Measurements from ENCODE around the gene SPRR1B. TPM values are rescaled to one million over a fixed set of nuclear protein-coding genes. Genes with fewer than 3 reads are reported as not detected.

The SPRR1B gene
- total RNA-seq, 6 experiments from 2014 or later, result not detected

DNA sequence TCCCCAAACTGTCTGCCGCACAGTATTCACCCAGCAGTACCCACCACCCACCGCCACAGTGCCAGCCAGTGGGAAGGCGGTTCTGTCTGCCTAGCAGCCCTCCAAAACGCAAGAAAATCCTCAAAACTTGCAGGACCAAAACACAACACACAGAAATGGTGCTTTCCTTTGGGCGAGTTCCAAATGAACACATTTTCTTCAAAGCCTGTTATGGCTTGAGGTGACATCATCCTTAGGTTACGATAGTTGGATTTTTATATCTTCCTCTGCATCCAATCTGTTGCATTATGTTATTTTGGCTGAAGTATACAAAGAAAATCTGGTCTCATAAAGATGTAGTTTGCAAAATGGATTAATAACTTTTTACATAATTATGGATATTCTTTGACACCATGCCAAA, 37.8 kb upstream of the SPRR1B start:
- DNase-seq (no peak), ATAC-seq (no peak)
- TF ChIP-seq POLR2A (IDR thresholded peaks at IDR 0.05), result no peak
- no peak for TF ChIP-seq CTCF (IDR thresholded peaks at IDR 0.05)
- Histone ChIP-seq H3K4me3 (no peak overlapping the region), H3K4me1 (no peaks in the 10 kb centered on the region), H3K27me3 (no peaks in the 10 kb centered on the region), H3K9me3 (no peaks in the 10 kb centered on the region), H3K27ac (no peak overlapping the region), H3K36me3 (no peaks in the 10 kb centered on the region)
- WGBS (ENCODE audit: insufficient coverage, low coverage, low lambda C conversion rate, missing lambda C conversion rate), result 79% methylated on average over 6 of the region's 6 CpGs
- intact Hi-C loops (cut with DNase I), result no loop called here

GRCh38 chr1:152995842-152996241, 35.2 kb upstream of the SPRR1B start:
- no peak for ATAC-seq
- no peak overlapping the region for H3K4me3 ChIP-seq
- H3K36me3 ChIP-seq, result no peaks in the 10 kb centered on the region
- H3K4me1 ChIP-seq, result no peaks in the 10 kb centered on the region
- no peaks in the 10 kb centered on the region for H3K27me3 ChIP-seq
- no peak overlapping the region for H3K27ac ChIP-seq
- TF ChIP-seq CTCF (IDR thresholded peaks at IDR 0.05) (no peak), POLR2A (IDR thresholded peaks at IDR 0.05) (no peak)
- no peak for DNase-seq
- 17% methylated on average over 1 of the region's 1 CpG for WGBS (ENCODE audit: insufficient coverage, low coverage, low lambda C conversion rate, missing lambda C conversion rate)
- H3K9me3 ChIP-seq, result no peaks in the 10 kb centered on the region
- intact Hi-C loops (cut with DNase I), result no loop called here

GRCh38 chr1:152996633-152997400, 34.2 kb upstream of the SPRR1B start:
- Histone ChIP-seq H3K27me3 (no peaks in the 10 kb centered on the region), H3K4me1 (no peaks in the 10 kb centered on the region), H3K9me3 (no peaks in the 10 kb centered on the region), H3K4me3 (no peak overlapping the region), H3K36me3 (no peaks in the 10 kb centered on the region), H3K27ac (no peak overlapping the region)
- TF ChIP-seq POLR2A (IDR thresholded peaks at IDR 0.05), result no peak
- TF ChIP-seq CTCF (IDR thresholded peaks at IDR 0.05), result no peak
- DNase-seq (no peak), ATAC-seq (no peak)
- 18% methylated on average over 5 of the region's 5 CpGs for WGBS (ENCODE audit: insufficient coverage, low coverage, low lambda C conversion rate, missing lambda C conversion rate)
- intact Hi-C loops (cut with DNase I), result no loop called here

DNA sequence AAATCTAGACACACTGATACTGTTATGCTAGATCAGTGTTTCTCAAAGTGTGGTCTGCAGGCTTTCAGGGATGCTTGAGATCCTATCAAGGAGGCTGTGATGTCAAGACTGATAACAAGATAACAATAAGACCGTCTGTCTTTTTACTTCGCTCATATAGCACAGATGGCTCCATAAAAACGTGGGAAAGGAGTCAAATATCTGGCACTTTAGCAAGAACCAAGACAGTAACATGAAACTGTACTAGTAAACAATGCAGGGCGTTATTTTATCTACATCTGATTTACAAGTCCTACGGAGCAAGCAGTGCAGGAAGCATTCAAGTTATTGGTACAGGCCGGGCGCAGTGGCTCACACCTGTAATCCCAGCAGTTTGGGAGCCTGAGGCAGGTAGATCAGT, 33.1 kb upstream of the SPRR1B start:
- H3K4me1 ChIP-seq, result no peaks in the 10 kb centered on the region
- intact Hi-C loops (cut with DNase I), result no loop called here
- H3K4me3 ChIP-seq, result no peak overlapping the region
- H3K27me3 ChIP-seq, result no peaks in the 10 kb centered on the region
- H3K9me3 ChIP-seq, result no peaks in the 10 kb centered on the region
- TF ChIP-seq POLR2A (IDR thresholded peaks at IDR 0.05), result no peak
- TF ChIP-seq CTCF (IDR thresholded peaks at IDR 0.05), result no peak
- no peaks in the 10 kb centered on the region for H3K36me3 ChIP-seq
- no peak overlapping the region for H3K27ac ChIP-seq
- ATAC-seq (no peak), DNase-seq (no peak)
- 41% methylated on average over 7 of the region's 7 CpGs for WGBS (ENCODE audit: insufficient coverage, low coverage, low lambda C conversion rate, missing lambda C conversion rate)

Measured in right lobe of liver (tissue), 6 donors.